Measurements from ENCODE around the gene UNC5C.

The UNC5C gene

DNA sequence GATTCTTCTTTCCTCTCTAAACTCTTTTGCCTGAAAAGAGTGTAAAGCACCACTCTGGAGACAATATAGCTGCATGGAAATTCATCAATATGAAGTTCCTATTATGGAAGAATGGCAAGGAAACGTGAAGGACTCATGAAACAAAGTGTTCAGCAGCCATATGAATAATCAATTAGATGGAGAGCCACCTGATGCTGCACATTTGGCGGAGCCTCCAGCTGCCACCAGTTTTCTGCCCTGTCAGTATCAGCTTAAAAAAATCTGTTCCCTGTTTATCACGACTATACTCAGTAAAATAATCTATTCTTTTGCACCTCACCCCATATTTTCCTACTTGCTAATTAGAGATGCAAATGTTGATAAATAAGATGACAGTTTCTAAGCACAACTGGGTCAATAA is 276.0 kb downstream of the UNC5C start:
- no peak for DNase-seq (ENCODE audit: low read depth in 4 of 4, low spot score in 1 of 4)

DNA sequence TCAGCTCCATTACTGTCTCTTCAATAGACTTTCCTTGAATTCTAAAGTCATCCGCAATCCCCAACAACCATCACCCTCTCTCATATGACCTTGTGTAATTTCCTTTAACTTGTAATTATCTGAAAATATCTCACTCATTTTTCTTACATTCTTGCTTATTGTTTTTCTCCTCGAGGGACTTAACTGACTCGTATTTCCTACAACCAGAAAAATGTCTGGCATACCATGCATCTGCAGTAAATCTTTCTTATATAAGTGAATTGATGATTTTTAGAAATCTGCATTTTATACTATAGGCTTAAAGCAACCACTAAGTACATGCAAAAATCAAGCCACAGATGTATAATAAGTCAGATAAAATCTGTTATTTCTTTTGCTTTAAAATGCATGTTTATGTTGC is 276.7 kb downstream of the UNC5C start:
- DNase-seq (ENCODE audit: low read depth in 4 of 4, low spot score in 1 of 4) = no peak

DNA sequence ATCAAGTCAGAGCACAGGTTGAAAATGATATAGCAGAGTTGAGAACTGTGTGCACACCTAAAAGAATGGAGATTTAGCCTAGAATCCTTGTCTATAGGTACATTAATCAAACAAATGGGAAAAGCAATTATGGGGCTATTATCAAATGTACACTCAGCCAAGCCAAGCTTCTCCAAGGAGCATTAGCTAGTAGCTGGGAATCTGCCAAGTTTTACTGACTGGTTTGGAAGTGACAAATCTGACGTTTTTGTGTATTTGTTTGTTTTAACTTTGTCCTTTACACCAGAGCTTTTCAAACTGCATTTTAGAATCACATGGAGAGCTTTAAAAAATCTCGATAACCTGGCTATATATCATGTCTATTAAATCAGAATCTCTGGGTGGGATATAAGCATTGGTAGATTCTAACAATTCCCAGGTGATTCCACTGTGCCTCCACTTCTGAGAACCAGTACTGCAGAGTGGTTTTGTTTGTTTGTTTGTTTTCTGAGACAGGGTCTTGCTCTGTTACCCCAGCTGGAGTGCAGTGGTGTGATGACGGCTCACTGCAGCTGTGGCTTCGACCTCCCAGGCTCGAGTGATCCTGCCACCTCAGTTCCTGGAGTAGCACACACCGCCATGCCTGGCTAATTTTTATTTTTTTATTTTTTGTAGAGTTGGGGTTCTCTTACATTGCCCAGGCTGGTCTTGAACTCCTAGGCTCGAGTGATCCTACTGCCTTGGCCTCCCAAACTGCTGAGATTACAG is 279.8 kb downstream of the UNC5C start:
- no peak for DNase-seq (ENCODE audit: low read depth in 4 of 4, low spot score in 1 of 4)

DNA sequence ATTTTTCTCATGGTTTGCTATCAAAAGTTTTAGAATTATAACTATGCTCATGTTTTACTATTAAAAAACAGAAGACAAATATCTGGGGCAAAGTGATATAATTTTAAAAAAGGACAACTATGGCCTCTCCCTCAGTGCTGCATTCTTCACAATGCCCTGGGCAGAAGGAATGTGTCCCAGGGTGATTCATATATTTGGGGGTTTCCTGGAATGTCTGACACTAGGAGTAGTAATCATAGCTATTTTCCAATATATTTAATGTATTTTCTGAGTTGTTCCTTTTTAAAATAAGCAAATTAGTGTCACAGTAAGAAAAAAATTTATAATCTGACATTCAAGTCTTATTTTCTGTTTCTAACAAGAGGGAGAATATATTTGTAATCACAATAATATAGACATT is 281.7 kb downstream of the UNC5C start:
- no peak for DNase-seq (ENCODE audit: low read depth in 4 of 4, low spot score in 1 of 4)

DNA sequence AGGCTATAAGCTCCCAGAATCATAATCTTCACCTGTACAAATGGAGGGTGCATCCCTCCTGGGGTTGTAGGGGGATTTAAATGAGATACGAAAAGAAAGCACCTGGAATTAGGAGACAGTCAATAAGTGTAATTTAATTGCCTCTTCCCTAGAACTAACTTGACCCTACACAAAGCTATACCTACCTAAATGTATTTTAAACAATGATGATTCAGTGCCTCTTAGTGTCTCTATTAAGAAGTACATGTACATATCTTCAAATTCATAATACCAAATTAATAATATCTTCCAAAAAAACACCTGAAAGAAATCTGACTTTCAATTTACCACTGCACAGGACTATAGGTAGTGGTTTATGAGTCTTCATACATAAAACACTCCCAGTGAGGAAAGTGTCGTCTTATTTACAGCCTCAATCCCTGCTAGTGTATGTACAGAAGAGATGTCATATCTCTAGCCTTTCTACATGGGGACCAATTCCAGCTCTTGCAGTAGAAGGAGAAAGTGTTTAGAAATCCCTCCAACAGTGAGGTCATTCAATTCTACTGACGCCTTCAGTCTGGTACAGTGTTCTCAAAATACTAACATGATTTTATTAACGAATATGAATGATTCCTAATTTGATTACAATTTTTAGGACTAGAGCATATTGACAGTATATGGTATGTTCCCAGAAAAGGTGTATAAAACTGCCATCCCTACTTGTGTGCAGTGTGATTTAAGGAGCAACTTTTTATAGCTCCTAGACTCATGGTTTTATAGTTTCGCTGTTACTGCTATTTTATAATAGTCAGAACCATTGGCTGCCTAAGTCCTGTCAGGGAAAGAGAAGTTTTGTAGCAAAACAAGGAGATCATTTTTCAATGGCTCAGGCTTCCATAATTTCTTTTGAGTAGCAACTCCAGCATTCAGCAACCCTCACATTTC is 282.7 kb downstream of the UNC5C start:
- no peak for DNase-seq (ENCODE audit: low read depth in 4 of 4, low spot score in 1 of 4)

DNA sequence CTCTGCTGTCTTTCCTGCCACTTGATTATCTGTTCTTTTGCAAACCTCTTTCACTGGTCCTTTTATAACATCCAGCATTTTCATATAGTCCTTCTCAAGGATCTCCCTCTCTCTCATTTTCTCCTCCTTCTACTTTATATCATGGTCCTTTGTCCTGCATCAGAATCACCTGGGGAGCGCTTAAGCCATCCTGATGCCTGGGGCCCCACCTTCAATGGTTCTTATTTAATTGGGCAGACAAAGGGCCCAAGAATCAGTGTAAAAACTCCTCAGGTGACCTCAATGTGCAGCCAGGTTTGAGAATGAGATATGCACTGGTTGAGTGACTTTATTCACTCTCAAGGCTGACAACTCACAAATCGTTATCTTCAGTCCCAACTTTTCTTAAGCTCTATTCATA is 283.9 kb downstream of the UNC5C start:
- DNase-seq (ENCODE audit: low read depth in 4 of 4, low spot score in 1 of 4) = no peak

DNA sequence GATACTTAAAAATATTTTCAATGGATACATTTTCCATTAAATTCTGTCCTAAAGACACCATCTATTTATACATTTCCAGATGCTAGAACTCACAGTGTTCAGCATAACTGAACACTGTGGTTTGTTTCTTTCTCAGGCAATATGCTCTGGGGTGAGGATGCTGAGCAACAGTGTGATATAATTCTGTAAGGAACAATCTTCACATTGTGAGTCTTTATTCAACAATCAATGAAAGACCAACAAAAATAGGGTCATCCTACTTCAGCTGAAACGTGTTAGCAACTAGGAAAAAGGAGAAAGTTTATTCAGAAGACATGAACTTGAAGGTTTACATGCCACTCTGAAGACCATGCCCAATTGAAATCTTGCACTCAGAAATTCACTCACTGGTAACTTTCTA is 284.8 kb downstream of the UNC5C start:
- DNase-seq (ENCODE audit: low read depth in 4 of 4, low spot score in 1 of 4) = no peak

DNA sequence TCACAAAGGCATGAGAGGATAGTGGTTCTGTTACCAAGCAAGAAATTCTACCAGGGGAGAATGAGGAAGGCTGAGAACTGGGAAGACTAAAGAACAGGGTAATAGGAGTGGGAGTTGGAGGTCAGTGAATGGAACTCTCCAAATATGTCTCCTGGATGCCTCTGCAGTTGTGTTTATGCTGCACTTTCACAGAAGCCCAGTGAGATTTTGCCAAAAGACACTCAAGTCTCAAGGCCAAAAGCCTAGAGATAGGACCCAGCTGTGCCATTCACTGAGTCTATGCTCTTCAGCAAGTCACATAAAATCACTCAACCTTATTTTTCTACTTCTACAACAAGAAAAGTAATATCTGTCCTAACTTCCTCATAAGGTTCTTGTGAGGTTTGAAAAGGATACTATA is 285.4 kb downstream of the UNC5C start:
- DNase-seq (ENCODE audit: low read depth in 4 of 4, low spot score in 1 of 4) = no peak

DNA sequence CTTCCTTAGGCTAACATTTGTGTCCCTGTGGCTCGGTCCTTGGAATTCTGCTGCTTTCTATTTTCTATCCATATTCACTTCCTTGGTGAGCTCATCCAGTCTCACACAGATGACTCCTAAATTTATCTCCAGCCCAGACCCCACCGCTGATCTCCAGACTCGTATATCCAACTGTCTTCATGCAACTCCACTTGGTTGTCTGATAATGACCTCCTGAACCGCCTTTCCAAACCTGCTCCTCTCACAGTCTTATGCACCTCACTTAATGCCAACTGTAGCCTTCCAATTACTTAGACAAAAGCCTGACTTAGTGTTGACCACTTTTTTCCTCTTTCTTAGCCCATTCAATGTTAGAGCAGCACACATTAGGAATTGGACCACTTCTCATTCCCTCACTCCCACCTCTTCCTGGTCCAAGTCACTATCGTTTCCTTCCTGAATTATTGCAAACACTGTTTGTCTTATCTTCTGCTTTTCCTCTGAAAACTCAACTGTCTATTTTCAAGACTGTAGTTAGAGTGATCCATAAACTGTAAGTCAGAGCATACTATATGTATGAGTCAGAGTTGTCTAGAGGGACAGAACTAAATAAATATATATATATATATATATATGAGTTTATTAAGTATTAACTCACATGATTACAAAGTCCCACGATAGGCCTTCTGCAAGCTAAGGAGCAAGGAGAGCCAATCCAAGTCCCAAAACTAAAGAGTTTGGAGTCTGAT is 292.5 kb downstream of the UNC5C start:
- no peak for DNase-seq (ENCODE audit: low read depth in 4 of 4, low spot score in 1 of 4)

DNA sequence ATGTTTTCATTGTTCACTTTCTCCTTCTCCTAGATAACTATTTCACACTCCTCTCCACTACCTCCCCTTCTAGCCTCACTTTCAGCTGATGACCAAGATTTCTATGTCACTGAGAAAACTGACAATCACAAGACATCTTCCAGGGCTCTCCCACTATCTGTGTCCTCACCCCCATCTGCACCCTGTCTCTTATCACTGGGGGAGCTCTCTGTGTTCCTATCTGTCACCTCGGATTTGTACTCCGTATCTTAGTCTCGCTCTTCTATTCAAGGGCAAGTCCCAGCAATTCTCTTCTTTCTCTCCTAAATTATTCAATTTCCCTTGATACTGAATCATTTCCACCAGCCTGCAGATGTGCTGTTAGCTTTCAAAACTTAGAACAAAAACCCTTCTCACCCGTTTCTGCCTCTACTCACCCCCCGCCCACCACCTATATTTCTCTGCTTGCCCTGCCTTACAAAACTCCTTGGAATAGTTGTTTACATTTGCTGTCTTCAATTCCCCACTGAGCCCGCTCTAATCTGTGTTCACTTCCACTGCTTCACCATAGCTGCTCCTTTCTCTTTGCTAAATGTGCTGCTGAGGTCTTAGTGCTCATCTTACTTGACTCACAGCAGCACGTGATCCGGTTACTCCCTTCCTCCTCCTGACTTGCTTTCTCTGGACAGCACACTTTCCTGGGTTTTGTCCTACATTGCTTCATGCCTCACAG is 293.2 kb downstream of the UNC5C start:
- no peak for DNase-seq (ENCODE audit: low read depth in 4 of 4, low spot score in 1 of 4)

DNA sequence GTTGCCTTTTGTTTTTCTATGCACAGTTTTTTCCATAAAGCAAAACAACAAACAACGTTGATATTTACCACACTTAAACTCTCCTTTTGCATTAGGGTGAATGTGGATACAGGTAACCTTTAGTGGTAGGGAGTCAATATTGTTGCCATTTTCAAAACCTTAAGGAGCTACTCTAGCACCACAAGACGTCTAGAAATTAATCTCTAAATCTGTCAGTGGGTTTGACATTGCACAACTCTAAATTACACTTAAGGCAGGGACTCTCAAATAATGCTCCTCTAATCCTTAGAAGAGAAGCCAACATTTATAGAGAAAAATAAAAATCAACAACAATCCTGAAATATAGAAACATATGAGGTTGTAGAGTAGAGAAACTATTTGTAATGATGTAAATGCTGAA is 297.2 kb downstream of the UNC5C start:
- no peak for DNase-seq (ENCODE audit: low read depth in 4 of 4, low spot score in 1 of 4)

DNA sequence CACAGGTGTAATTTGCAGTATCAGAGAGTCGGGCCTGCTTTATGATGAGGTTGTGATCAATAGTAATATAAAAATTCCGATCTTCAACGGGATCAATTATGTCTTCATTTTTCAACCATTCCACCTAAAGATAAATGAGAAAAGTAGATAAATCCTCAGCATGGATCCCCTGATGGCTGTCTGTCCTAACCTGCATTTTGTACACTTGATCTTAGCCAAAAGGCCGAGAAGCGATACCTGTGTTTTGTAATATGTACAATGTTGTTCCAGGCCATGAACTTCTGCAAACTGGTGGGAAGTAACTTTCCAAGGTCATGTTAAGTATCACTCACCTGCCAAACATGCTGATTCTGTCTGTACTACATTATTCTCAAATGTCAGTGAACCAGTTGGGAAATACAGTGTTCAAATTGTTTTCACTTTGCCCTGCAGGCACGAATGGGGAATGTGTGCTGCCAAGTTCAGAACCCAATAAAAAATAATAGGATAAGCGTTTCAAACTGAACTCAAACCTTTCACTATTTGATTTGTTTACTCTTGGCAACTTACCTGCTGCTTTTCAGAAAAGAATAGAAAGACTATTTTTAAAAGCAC is 298.1 kb downstream of the UNC5C start:
- no peak for DNase-seq (ENCODE audit: low read depth in 4 of 4, low spot score in 1 of 4)

DNA sequence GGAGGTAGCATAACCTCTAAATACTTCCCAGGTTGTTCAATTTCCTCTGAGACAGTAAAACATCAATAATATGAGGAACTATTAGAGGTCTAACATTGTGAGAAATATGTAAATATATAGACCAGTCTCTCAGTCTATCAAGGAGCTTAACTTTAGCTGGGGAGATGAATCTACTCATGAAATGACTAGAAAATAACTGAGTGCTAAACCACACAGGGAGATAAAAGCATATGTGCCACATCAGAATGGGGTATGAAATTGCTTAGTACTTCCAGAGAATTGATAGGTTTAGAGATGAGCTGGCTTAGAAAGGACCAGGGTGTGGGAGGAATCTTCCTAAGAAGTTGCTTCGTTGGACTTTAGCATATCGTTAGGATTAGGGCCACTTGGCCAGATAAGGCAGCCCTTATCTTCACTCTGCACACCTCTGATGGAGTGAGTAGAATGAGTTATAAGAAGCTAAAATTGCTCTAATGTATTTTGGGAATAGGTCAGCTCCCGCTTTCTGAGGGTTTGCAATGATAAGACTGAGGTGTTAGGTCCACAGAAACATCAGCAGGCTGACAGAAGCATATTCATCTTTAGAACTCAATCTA is 299.2 kb downstream of the UNC5C start:
- DNase-seq (ENCODE audit: low read depth in 4 of 4, low spot score in 1 of 4) = no peak

DNA sequence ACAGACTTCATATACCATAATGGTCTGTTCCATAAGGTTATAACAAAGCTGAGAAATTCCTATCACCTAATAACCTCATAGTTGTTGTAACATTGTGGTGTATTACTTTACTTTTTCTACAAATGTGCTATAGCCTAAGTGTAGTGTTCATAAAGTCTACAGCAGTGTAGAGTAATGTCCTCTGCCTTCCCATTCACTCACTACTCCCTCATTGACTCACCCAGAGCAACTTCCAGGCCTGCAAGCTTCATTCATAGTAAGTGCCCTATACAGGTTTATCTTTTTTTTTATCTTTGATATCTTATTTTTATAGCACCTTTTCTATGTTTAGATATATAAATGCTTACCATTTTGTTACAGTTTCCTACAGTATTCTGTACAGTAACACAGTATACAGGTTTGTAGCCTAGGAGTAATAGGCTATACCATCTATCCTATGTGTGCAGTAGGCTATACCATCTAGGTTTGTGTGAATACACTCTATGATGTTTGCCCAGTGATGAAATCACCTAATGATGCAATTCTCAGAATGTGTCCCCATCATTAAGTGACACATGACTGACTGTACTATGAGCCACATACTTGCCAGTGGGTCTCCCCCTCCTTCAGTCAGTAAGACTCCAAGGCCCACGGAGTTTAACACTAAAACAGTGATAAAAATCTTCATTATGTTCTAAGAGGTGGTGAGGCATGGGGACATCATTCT is 299.9 kb downstream of the UNC5C start:
- no peak for DNase-seq (ENCODE audit: low read depth in 4 of 4, low spot score in 1 of 4)

DNA sequence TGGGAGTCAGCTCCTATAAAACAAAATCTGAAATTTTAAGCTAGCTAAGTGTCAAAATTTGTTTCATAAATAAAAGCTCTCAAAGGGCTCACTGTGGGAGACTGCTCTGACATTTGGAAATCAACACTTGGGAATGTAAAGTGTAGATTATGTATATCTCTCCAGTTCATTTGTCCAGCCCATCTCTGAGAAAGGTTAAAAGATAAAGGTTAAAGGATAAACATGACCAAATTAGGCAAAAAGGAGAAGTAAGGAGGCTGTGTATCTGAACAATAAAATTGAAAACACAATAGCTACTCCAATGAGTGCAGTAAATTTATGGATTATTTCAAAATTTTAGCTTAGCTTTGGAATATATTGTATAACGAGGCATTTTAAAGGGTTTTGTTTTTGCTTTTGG is 304.9 kb downstream of the UNC5C start:
- DNase-seq (ENCODE audit: low read depth in 4 of 4, low spot score in 1 of 4) = no peak

DNA sequence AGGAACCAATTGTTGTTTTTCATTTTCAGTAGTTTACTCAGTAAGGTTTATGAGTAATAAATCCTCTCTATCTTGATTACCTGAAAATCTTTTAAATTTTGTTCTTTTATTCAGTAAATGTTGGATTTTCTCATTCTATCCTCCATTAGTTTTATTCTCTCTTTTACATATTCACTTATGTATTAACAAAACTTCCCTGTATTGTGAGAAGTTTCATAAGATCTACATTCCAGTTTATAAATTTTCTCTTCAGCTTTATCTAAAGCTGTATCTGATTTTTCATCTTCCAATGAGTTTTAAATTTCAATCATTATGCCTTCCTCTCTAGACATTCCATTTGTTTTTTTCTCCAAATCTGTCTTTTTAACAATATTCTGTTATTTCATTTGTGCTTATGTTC is 310.2 kb downstream of the UNC5C start:
- DNase-seq (ENCODE audit: low read depth in 4 of 4, low spot score in 1 of 4) = no peak

DNA sequence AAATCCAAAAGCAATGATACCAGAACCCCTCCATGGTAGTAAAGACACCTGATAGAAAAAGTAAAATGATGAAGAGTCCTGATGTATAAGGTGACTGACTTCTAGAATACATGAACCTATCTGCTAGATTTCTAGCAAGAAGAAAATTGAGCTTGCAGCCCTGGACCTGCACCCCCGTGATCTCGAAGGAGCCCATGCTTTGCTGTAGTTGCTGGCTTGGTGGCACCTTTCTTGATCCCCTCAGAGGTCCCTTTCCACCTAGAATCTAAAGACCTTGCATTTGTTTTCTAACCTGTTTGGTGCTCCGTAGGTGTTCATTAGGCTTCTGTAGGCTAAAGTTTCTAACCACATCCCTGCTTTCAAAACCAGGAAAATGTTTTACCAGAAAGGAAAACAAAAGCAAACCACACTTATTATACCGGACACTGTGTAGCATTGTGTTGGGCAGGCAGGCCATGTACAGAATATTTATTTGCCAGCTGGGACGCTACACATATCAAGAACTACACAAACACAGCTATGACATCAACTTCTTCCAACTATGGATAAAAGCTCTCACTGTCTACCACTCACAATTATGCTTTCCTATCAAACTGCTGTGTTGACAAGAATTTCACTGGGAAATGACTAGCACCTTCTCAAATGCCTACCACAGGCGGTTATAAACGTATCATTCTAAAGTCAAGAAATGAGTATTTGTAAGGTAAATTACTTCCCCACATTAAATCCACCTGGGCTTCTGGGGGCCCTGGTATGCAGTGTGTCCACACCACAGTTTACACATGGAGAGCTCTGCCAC is 316.2 kb downstream of the UNC5C start:
- no peak for DNase-seq (ENCODE audit: low read depth in 4 of 4, low spot score in 1 of 4)

DNA sequence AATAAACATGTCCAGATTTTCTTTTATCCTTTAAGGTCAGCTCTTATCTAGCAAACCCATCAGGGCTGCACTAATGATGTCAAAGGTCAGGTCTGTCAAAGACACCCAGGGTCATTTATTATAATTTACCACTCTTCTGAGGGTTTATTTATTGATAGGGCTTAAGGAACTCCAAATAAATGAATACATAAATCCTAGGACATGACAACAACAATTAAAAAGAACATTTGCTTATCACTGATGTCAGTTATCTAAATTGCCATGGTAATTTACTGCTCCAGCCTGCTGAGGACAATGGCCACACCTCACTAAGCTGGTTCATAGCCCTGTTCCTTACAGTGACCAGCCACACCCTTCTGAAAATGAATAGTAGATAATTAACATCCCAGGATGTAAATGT is 317.1 kb downstream of the UNC5C start:
- no peak for DNase-seq (ENCODE audit: low read depth in 4 of 4, low spot score in 1 of 4)

DNA sequence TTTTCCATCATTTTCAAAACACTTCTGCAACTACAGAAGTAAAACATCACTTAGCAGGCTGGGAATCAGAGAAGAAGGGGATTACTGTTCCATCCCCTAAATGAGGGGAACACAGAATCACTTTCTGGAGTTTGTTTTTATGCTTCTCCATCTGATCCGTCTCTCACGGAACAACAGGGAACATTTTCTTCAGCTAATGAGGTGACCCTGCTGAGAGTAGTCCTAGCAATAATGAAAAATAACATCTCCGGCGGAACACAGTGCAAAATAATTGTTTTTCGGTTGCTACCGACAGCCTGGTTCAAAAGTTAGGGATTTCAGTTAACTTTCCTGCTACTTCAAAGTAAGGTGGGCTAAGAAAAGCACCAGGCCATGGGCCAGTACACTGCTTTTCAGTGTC is 322.9 kb downstream of the UNC5C start:
- DNase-seq (ENCODE audit: low read depth in 4 of 4, low spot score in 1 of 4) = no peak
